PFSK-1 (cell line): ENCODE results near the gene TUBB.

Experiments
- POLR2AphosphoS5 ChIP-seq: IDR thresholded peaks from 2 replicates; pipeline ENCODE4 v1.6.1; 2012; ENCODE audit warnings: low read depth, mild to moderate bottlenecking, control low read depth, low read length, moderate library complexity
- TAF1 ChIP-seq: IDR thresholded peaks from 2 replicates; pipeline ENCODE4 v1.6.1; 2012; ENCODE audit warnings: low read length, control low read depth, borderline replicate concordance; ENCODE audit not compliant: insufficient read depth

GRCh38 chr6:30705620-30706019, 14.5 kb upstream of the TUBB start:
- TF ChIP-seq TAF1 (no peak), POLR2AphosphoS5 (no peak)
